GM18868 (cell line): ENCODE data around the gene RTF2.
"Not testable (repeated sequence)": the region's sequence is repeated elsewhere in the genome, so short reads cannot be mapped to it uniquely, and the experiment has no call there.

Experiments
- ATAC-seq: cut with Tn5 transposase; IDR thresholded peaks from one replicate; pipeline ENCODE4 v1.9.1; 2021; ENCODE audit warnings: mild to moderate bottlenecking, moderate library complexity; ENCODE audit not compliant: unreplicated experiment

Gene RTF2

GRCh38 chr20:56537997-56538396 lies 69.6 kb downstream of the RTF2 start:
- no peak for ATAC-seq

GRCh38 chr20:56540415-56540814 lies 72.0 kb downstream of the RTF2 start:
- ATAC-seq: no peak

- no peak for ATAC-seq
Measured at GRCh38 chr20:56542489-56543030, 74.1 kb downstream of the RTF2 start.

GRCh38 chr20:56551571-56551970 lies 83.1 kb downstream of the RTF2 start:
- ATAC-seq: no peak

GRCh38 chr20:56552911-56553629 lies 84.6 kb downstream of the RTF2 start:
- no peak for ATAC-seq

- peak; percentile 94 for ATAC-seq
Measured at GRCh38 chr20:56554869-56555268, 86.4 kb downstream of the RTF2 start.

GRCh38 chr20:56558968-56559367 lies 90.5 kb downstream of the RTF2 start:
- ATAC-seq: no peak

GRCh38 chr20:56564526-56564925 lies 96.1 kb downstream of the RTF2 start:
- not testable (repeated sequence) for ATAC-seq

GRCh38 chr20:56565511-56565910 lies 97.1 kb downstream of the RTF2 start:
- ATAC-seq: no peak

- ATAC-seq: no peak
Measured at GRCh38 chr20:56566621-56567020, 98.2 kb downstream of the RTF2 start.
